Activated naive CD4-positive, alpha-beta T cell treated with anti-CD3 and anti-CD28 coated beads for 36 hours (primary cell): ENCODE data around the gene DSCAML1. TPM values are rescaled to one million over a fixed set of nuclear protein-coding genes. Genes with fewer than 3 reads are reported as not detected.
A peak's percentile ranks its signal among the peaks of the same experiment; 100 is the strongest.

Experiments
- CTCF ChIA-PET: fragments of 350-600 bp; sonication (Branson Sonifier 250); formaldehyde crosslinking; loops from one replicate; lab custom pipeline; 2021; ENCODE audit warnings: antibody characterized with exemption; lab: Charles Lee
- DNase-seq: peaks from one replicate; pipeline ENCODE4 v3.0.0-alpha.2; 2020
- H3K27ac Mint-ChIP-seq: one replicate; pipeline ENCODE4 v1.8.0; 2021; ENCODE audit warnings: mild to moderate bottlenecking, mixed read lengths
- H3K27me3 Mint-ChIP-seq: one replicate; pipeline ENCODE4 v1.8.0; 2021; ENCODE audit warnings: low read depth, mixed read lengths
- H3K36me3 Mint-ChIP-seq: one replicate; pipeline ENCODE4 v1.8.0; 2021; ENCODE audit warnings: low read depth, mixed read lengths
- H3K4me1 Mint-ChIP-seq: one replicate; pipeline ENCODE4 v1.8.0; 2021; ENCODE audit warnings: low read depth, mixed read lengths
- H3K4me3 Mint-ChIP-seq: one replicate; pipeline ENCODE4 v1.8.0; 2021; ENCODE audit warnings: mild to moderate bottlenecking, moderate library complexity, mixed read lengths
- H3K9me3 Mint-ChIP-seq: one replicate; pipeline ENCODE4 v1.8.0; 2021; ENCODE audit warnings: mixed read lengths
- intact Hi-C: fragments of 100-400 bp; cut with micrococcal nuclease; formaldehyde crosslinking; loops from one replicate; pipeline ENCODE4 v1.15.1; 2023
- total RNA-seq, 2 experiments: library from RNA; stranded (reverse); gene quantifications; one replicate each; pipeline ENCODE4 v1.2.3, GENCODE V29; 2021

DSCAML1 gene
- total RNA-seq, 2 experiments from 2014 or later: 0.17 to 0.30 TPM

DNA sequence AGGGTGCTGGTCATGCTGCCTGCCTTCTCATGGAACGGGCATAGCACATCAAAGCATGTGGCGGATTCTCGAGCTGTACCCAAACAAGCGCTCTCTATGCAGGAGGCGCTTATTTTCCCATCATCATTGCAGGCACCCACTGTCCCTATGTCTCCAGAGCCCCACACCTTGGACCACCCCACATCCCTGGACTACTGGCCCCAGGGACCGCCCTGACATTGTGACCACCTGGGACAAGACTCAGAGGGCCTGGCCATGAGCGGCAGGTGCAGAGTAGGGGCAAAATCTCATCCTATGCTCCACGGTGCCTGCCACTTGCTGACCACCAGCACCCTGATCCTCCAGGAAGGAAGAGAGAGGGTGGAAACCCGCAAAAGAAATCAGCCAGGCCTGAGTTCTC lies 170.4 kb downstream of the DSCAML1 start:
- no peak overlapping the region for H3K4me3 Mint-ChIP-seq
- H3K27ac Mint-ChIP-seq: no peak overlapping the region
- H3K36me3 Mint-ChIP-seq: no peaks in the 10 kb centered on the region
- peaks cover 2% of the 10 kb centered on the region for H3K9me3 Mint-ChIP-seq
- no peaks in the 10 kb centered on the region for H3K4me1 Mint-ChIP-seq
- peaks cover 2% of the 10 kb centered on the region for H3K27me3 Mint-ChIP-seq
- CTCF ChIA-PET: interaction anchor here (1.1 kb wide), 1 partner anchor 79 kb away, joined by 3 read pairs; no protein-coding TSS in a partner anchor
- no peak for DNase-seq
- intact Hi-C loops: no loop called here

DNA sequence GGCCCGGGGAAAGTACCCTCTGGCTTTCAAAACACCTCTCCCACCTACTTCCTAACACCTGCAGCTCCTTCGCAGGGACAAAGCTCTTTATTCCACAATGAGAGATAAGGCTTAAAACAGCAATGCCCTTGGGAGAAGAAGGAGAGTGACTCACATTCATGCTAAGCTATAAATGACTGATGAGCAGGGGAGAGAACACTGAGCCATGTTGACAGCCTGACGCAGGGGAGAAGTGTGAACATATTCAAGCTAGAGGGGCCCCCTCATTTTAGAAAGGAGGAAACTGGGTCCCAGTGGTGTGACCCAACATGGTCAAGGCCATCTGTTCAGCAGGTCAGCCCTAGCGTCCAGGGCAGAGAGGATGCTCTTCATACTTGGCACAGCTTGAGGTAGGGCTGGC lies 171.8 kb downstream of the DSCAML1 start:
- DNase-seq: no peak
- no peak overlapping the region for H3K27ac Mint-ChIP-seq
- H3K36me3 Mint-ChIP-seq: no peaks in the 10 kb centered on the region
- H3K27me3 Mint-ChIP-seq: peaks cover 2% of the 10 kb centered on the region
- H3K9me3 Mint-ChIP-seq: peaks cover 7% of the 10 kb centered on the region
- intact Hi-C loops: no loop called here
- CTCF ChIA-PET: interaction anchor here (2.7 kb wide), 1 partner anchor 199 kb away, joined by 15 read pairs; no protein-coding TSS in a partner anchor
- no peak overlapping the region for H3K4me3 Mint-ChIP-seq
- no peaks in the 10 kb centered on the region for H3K4me1 Mint-ChIP-seq

DNA sequence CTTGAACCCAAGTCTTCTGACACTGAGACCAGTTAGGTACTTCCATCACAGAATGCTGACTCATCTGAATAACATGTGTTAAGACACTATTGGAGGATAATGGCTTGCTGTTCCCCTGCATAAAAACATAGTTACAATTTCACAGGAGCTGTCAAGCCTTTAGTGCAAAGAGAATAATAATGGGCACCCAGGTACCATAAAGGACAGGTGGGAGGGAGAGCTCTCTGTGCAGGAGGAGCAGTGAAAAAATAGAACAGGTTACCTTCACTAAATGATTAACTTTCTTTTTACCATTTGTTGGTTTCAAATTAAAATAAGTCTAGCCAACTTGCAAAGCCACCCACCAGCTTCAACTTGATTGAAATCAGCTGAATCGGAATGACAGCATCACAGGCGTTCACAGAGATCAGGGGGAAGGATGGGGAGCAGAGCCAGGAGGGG lies 173.2 kb downstream of the DSCAML1 start:
- CTCF ChIA-PET: interaction anchor here (0.8 to 2.7 kb wide), 2 partner anchors 134 to 197 kb away, joined by 3 to 15 read pairs; no protein-coding TSS in a partner anchor
- no peak for DNase-seq
- no peaks in the 10 kb centered on the region for H3K4me1 Mint-ChIP-seq

DNA sequence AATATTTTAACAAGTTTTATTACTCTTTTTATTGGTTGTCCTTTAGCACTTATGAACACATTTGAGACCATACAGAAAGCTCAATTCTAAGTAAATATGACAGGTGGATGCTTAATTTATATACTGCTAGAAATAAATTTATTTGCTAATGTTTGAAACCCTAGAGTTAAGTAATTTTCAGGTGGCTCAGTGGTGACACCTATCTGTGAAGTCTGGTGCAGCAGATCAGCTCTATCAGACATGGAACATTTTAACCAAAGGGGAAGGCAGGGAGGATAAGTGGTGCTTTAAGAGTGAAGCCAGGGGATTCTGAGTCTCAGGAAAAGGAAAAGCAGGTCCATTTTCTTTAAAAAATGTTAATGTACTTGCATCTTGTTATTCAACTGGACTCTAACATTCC lies 175.8 kb downstream of the DSCAML1 start:
- CTCF ChIA-PET: interaction anchor here (0.7 to 5.5 kb wide), 16 partner anchors 10 to 1969 kb away, joined by 3 to 52 read pairs (median 3); no protein-coding TSS in a partner anchor

More for the DNA sequence above, 173.2 kb downstream of the DSCAML1 start:
- no peak overlapping the region for H3K4me3 Mint-ChIP-seq
- H3K9me3 Mint-ChIP-seq: peaks cover 7% of the 10 kb centered on the region
- intact Hi-C loops: loop anchor here (5.0 kb wide), 1 partner anchor 197 kb away; no protein-coding TSS in a partner anchor
- no peak overlapping the region for H3K27ac Mint-ChIP-seq
- peaks cover 3% of the 10 kb centered on the region for H3K27me3 Mint-ChIP-seq
- H3K36me3 Mint-ChIP-seq: no peaks in the 10 kb centered on the region

DNA sequence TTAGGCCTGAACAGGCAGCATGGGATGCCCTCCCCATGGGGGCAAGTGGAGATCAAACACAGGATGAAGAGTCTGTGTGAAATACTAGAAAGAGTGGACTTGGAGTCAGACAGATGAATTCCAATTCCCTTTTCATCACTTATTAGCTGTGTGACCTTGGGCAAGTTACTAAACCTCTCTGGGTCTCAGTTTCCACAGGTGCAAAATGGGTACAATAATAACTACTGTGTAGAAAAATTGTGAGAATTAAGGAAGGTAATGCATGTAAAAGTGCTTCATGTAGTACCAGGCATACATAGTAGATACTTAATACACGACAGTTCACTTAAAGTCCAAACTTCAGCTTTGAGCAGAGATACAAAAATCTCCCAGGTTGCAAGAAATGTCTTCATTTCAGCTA lies 176.4 kb downstream of the DSCAML1 start:
- intact Hi-C loops: loop anchor here (5.0 kb wide), 1 partner anchor 193 kb away; no protein-coding TSS in a partner anchor
- peaks cover 9% of the 10 kb centered on the region for H3K27me3 Mint-ChIP-seq
- H3K27ac Mint-ChIP-seq: no peak overlapping the region
- DNase-seq: no peak
- no peaks in the 10 kb centered on the region for H3K36me3 Mint-ChIP-seq
- no peak overlapping the region for H3K4me3 Mint-ChIP-seq
- peaks cover 7% of the 10 kb centered on the region for H3K9me3 Mint-ChIP-seq
- CTCF ChIA-PET: interaction anchor here (0.7 to 5.5 kb wide), 14 partner anchors 10 to 887 kb away, joined by 3 to 52 read pairs (median 4); no protein-coding TSS in a partner anchor
- H3K4me1 Mint-ChIP-seq: no peaks in the 10 kb centered on the region

More for the DNA sequence above, 175.8 kb downstream of the DSCAML1 start:
- Mint-ChIP-seq H3K27me3 (peaks cover 5% of the 10 kb centered on the region), H3K9me3 (peaks cover 7% of the 10 kb centered on the region), H3K27ac (no peak overlapping the region), H3K4me3 (no peak overlapping the region), H3K4me1 (no peaks in the 10 kb centered on the region), H3K36me3 (no peaks in the 10 kb centered on the region)
- intact Hi-C loops: loop anchor here (5.0 kb wide), 1 partner anchor 194 kb away; no protein-coding TSS in a partner anchor
- DNase-seq: peak; percentile 42

DNA sequence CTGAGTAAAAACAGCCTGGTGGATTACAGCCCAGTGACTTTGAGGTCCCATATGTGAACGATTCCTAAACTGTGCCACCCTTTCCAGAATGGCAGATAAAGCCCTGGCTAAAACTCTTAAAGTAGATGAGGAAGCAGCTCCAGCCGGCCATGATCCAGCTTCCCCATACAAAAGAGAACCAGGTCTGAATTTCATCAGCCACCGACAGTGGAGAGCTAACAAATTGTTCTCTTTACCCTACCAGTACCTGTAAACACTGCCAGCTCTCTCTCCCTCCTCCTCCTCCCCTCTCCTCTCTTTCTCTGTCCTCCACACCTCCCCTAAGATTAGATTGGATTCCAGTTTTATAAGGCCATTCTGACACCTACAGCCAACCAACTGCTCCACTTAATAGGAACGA lies 176.9 kb downstream of the DSCAML1 start:
- H3K27me3 Mint-ChIP-seq: peaks cover 9% of the 10 kb centered on the region
- CTCF ChIA-PET: interaction anchor here (0.7 to 5.5 kb wide), 5 partner anchors 19 to 281 kb away, joined by 3 to 52 read pairs (median 5); no protein-coding TSS in a partner anchor
- no peak for DNase-seq
- no peak overlapping the region for H3K27ac Mint-ChIP-seq
- no peaks in the 10 kb centered on the region for H3K4me1 Mint-ChIP-seq
- intact Hi-C loops: loop anchor here (5.0 kb wide), 1 partner anchor 193 kb away; no protein-coding TSS in a partner anchor
- H3K4me3 Mint-ChIP-seq: no peak overlapping the region
- no peaks in the 10 kb centered on the region for H3K36me3 Mint-ChIP-seq
- peaks cover 7% of the 10 kb centered on the region for H3K9me3 Mint-ChIP-seq

DNA sequence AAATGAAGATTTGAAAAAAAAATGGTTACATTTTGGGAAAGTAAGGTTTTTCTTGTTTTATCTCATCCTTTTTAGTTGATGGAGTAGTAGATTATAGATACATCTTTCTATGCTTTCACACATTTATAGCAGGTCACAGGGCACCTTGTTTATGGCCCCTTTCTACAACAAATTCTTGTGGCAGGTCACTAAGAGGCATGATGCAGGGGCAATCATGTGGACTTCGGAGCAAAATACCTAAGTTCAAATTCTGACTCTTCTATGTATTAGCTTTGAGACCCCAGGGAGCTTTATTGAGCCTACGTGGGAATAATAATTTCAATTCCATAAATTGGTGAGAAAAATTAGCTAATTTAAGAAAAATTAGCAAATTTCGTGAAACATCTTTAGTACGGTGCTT lies 177.4 kb downstream of the DSCAML1 start:
- Mint-ChIP-seq H3K9me3 (peaks cover 7% of the 10 kb centered on the region), H3K4me1 (no peaks in the 10 kb centered on the region), H3K36me3 (no peaks in the 10 kb centered on the region), H3K27ac (no peak overlapping the region), H3K27me3 (peaks cover 9% of the 10 kb centered on the region), H3K4me3 (no peak overlapping the region)
- intact Hi-C loops: loop anchor here (5.0 kb wide), 1 partner anchor 192 kb away; no protein-coding TSS in a partner anchor
- no peak for DNase-seq
- CTCF ChIA-PET: interaction anchor here (0.7 to 5.5 kb wide), 3 partner anchors 19 to 194 kb away, joined by 3 to 52 read pairs (median 5); no protein-coding TSS in a partner anchor

DNA sequence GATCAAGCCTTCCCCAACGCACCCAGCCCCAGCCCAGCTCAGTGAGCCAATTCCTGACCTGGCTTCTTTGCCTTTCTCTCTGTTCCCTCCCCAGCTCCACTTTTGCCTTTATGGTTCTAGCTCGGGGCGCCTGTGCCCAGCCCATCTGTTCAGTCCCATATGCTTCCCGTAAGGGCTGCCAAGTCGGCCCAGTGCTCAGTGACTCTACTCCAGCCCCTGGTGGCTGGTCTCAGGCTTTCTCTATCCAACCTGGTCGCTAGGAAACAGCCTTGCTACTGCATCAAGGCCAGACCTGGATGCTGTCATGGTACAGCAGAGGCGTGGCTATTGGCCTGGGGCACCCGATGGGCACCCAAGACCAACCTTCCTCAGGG lies 178.0 kb downstream of the DSCAML1 start:
- H3K27me3 Mint-ChIP-seq: peaks cover 11% of the 10 kb centered on the region
- no peak overlapping the region for H3K4me3 Mint-ChIP-seq
- no peak for DNase-seq
- H3K36me3 Mint-ChIP-seq: no peaks in the 10 kb centered on the region
- H3K27ac Mint-ChIP-seq: no peak overlapping the region
- CTCF ChIA-PET: interaction anchor here (0.5 to 5.5 kb wide), 2 partner anchors 114 to 193 kb away, joined by 3 to 52 read pairs; no protein-coding TSS in a partner anchor
- intact Hi-C loops: no loop called here
- H3K4me1 Mint-ChIP-seq: no peaks in the 10 kb centered on the region
- H3K9me3 Mint-ChIP-seq: peaks cover 7% of the 10 kb centered on the region

DNA sequence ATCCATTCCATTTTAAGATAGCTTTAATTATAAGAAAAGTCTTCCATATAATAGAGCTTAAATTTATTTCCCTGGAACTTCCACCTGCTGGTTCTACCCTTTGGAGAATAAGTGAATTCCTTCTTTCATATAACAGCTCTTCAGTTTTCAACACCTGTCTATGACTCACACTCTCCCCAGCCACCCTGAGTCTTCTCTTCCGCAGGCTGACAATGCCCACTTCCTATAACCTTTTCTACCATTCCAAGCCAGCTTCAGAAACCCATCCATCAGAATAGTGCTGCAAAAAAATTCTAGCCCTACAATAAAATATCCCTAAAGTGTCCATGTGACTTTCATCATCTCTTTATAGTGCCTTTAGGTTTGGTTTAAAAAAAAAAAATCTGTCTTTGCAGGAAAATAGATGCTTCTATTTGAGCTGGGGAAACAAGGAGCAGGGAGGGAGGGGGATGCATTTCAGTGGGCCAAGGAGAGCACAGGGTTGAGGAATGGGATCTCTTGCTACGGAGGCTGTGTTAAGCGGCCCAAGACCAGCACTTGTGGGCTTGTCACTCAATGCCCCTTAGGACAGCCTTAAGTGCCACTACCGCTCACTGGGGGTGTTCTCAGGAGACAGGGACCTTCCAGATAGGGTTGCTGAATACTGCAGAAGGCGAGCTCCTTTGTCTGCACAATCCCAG lies 178.6 kb downstream of the DSCAML1 start:
- Mint-ChIP-seq H3K9me3 (peaks cover 7% of the 10 kb centered on the region), H3K27ac (no peak overlapping the region), H3K36me3 (no peaks in the 10 kb centered on the region), H3K27me3 (peaks cover 11% of the 10 kb centered on the region), H3K4me3 (no peak overlapping the region), H3K4me1 (no peaks in the 10 kb centered on the region)
- no peak for DNase-seq
- intact Hi-C loops: no loop called here
- CTCF ChIA-PET: interaction anchor here (0.5 to 5.5 kb wide), 2 partner anchors 113 to 192 kb away, joined by 3 to 52 read pairs; no protein-coding TSS in a partner anchor

DNA sequence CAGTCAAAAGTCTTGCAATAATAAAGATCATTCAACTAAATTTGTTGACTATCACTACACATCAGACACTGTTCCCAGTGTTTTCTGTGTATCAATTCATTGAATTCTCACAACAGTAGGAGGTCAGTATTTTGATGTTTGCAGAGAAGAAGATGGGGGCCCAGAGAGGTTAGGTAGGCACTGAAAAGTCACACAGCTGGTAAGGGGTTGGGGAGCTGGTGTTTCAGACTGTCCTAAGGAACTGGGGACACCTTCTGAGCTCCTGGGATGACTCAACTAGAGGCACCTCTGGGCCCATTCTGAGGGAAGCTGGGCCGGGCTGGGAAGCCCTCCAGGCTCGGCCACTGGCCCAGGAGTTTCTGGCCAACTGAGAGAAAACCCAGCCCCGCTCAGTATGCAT lies 180.0 kb downstream of the DSCAML1 start:
- Mint-ChIP-seq H3K36me3 (no peaks in the 10 kb centered on the region), H3K9me3 (peaks cover 7% of the 10 kb centered on the region), H3K27ac (no peak overlapping the region), H3K27me3 (peaks cover 11% of the 10 kb centered on the region), H3K4me1 (no peaks in the 10 kb centered on the region), H3K4me3 (no peak overlapping the region)
- CTCF ChIA-PET: interaction anchor here (0.6 to 1.7 kb wide), 2 partner anchors 143 to 191 kb away, joined by 3 to 5 read pairs; no protein-coding TSS in a partner anchor
- DNase-seq: no peak
- intact Hi-C loops: no loop called here

DNA sequence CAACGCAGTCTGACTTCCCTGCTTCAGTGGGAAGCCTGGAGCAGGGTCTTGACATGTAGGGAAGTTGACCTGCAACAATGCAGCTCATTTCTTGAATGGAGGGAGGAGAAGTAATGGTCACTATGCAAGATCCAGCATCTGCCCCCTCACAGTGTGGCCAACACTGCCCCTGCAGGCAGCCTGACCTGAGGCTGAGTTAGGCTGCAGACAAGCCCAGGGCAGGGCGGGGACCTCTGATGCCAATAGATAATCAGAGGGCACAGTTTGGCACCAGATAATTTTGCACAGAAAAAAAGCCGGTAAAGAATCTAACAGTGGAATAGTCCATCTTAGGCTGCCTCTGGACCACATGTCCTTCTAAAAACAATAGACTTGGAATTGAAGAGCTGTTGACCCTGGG lies 182.3 kb downstream of the DSCAML1 start:
- peaks cover 10% of the 10 kb centered on the region for H3K27me3 Mint-ChIP-seq
- H3K4me3 Mint-ChIP-seq: no peak overlapping the region
- DNase-seq: no peak
- H3K27ac Mint-ChIP-seq: no peak overlapping the region
- CTCF ChIA-PET: no interaction called here
- H3K4me1 Mint-ChIP-seq: peaks cover 5% of the 10 kb centered on the region
- no peaks in the 10 kb centered on the region for H3K36me3 Mint-ChIP-seq
- intact Hi-C loops: no loop called here
- H3K9me3 Mint-ChIP-seq: no peaks in the 10 kb centered on the region

DNA sequence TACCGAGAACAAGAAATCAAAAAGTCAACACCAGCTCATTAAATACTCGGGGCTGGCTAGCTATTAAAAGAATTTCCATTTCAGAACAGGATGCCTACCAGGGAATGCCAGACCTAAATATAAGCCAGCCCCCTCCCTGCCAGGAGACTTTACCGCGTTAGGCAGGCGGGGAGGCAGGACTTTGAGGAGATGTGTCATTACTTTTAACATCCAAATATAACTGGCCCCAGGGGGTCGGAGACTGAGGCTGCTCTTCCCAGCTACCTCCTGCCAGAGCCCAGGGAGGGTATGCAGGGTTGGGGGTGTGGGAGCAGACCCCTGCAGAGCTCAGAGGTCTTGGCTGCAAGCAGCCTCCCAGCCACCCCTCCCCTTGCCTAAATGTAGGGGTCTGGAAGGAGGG lies 183.5 kb downstream of the DSCAML1 start:
- Mint-ChIP-seq H3K27me3 (peaks cover 10% of the 10 kb centered on the region), H3K4me3 (no peak overlapping the region), H3K27ac (no peak overlapping the region), H3K4me1 (peaks cover 6% of the 10 kb centered on the region), H3K36me3 (no peaks in the 10 kb centered on the region), H3K9me3 (no peaks in the 10 kb centered on the region)
- CTCF ChIA-PET: no interaction called here
- no peak for DNase-seq
- intact Hi-C loops: no loop called here
